Sigmoid colon (tissue), 7 donors: ENCODE results near the gene TNPO1. TPM values are rescaled to one million over a fixed set of nuclear protein-coding genes. Genes with fewer than 3 reads are reported as not detected.

ENCODE experiments used
- DNase-seq: peaks from one replicate; pipeline ENCODE4 v3.0.0-alpha.2; 2019
- H3K27ac ChIP-seq, 4 donors: fragments of 200-600 bp; sonication (generic); one replicate each; pipeline ENCODE4 v1.5.1; 2016 to 2019; ENCODE audit warnings: mild to moderate bottlenecking in 1 of 4
- H3K27me3 ChIP-seq, 3 donors: fragments of 200-600 bp; sonication (generic); one replicate each; pipeline ENCODE4 v1.5.1; 2019; ENCODE audit warnings: mild to moderate bottlenecking in 1 of 3
- H3K36me3 ChIP-seq, 4 donors: fragments of 200-600 bp; sonication (generic); one replicate each; pipeline ENCODE4 v1.5.1; 2016 to 2019
- H3K4me1 ChIP-seq, 4 donors: fragments of 200-600 bp; sonication (generic); one replicate each; pipeline ENCODE4 v1.5.1; 2017 to 2019
- H3K4me3 ChIP-seq, 4 donors: fragments of 200-600 bp; sonication (generic); one replicate each; pipeline ENCODE4 v1.5.1; 2017 to 2019; ENCODE audit warnings: mild to moderate bottlenecking in 2 of 4, moderate library complexity in 1 of 4
- H3K9me3 ChIP-seq, 4 donors: fragments of 200-600 bp in 3 of 4; sonication (generic) in 3 of 4; one replicate each; pipeline versions ENCODE4 v1.5.1 to v1.6.1; 2013 to 2019
- CTCF ChIP-seq, 4 experiments: fragments of 450-650 bp in 3 of 4; fragments of 200-600 bp in 1 of 4; IDR thresholded peaks; one replicate each; pipeline ENCODE4 v1.5.1; 2016 to 2019; ENCODE audit warnings: antibody characterized with exemption in 4 of 4, mild to moderate bottlenecking in 3 of 4, moderate library complexity in 2 of 4
- EP300 ChIP-seq, 4 donors: sonication (generic); formaldehyde crosslinking; IDR thresholded peaks; one replicate each; pipeline ENCODE4 v1.6.1; 2017; ENCODE audit warnings: antibody characterized with exemption in 4 of 4
- POLR2A ChIP-seq, 2 donors: fragments of 450-650 bp; IDR thresholded peaks; one replicate each; pipeline ENCODE4 v1.6.1; 2016; ENCODE audit warnings: antibody characterized with exemption in 2 of 2, mild to moderate bottlenecking in 2 of 2, moderate library complexity in 2 of 2
- POLR2AphosphoS5 ChIP-seq, 4 donors: sonication (generic); formaldehyde crosslinking; IDR thresholded peaks; one replicate each; pipeline ENCODE4 v1.6.1; 2017; ENCODE audit warnings: antibody characterized with exemption in 4 of 4
- WGBS, 2 donors: extraction: QIAGEN DNeasy Blood & Tissue Kit; methylation state at CpG; one replicate each; pipeline ENCODE4 v1.1.7; 2013; 5-methylcytosine and 5-hydroxymethylcytosine counted together
- intact Hi-C: fragments of 100-400 bp; cut with DNase I; formaldehyde crosslinking; loops from one replicate; pipeline ENCODE4 v1.15.1; 2023
- polyA plus RNA-seq, 3 donors: library from polyadenylated mRNA; stranded (reverse); fragments of 200-250 nt; gene quantifications; one replicate each; pipeline ENCODE4 v1.2.3, GENCODE V29; 2013
- total RNA-seq, 4 donors: library from RNA; depleted of rRNA; stranded (reverse); fragments of >200 nt; gene quantifications; one replicate each; pipeline ENCODE4 v1.1.0, GENCODE V29; 2016
- donor health status: healthy with polysubstance abuse.
- donor health status: Bipolar disorder and iron deficiency.
- donor health status: healthy.

TNPO1 gene
- total and polyA plus RNA-seq, 7 donors, result 18.6 to 145 (median 86.2) TPM

DNA sequence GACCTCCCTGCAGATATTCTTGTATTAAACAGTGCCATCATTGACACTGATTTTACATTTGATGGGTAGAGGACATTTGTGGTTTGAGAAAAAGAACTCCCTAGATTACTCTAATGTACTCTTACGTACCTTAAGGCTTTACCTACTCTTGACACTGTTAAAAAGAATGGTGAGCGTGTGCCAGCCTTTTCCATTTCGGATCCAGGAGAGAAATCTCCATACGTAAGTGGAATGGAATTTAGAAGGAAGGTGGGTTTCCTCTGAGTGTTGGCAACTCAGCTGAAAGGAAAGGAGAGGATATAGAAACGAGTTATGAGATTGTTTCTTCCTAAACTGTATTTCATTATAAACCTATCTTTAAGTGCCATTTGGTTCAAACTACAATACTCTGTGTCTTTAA is 40.9 kb downstream of the TNPO1 start:
- H3K4me1 ChIP-seq, result peaks cover 0 to 68% (median 41%) of the 10 kb centered on the region in 4 donors

GRCh38 chr5:72859127-72859526 is 42.7 kb downstream of the TNPO1 start:
- peaks cover 10 to 60% (median 27%) of the 10 kb centered on the region in 4 donors for H3K36me3 ChIP-seq
- no peak for TF ChIP-seq POLR2A (IDR thresholded peaks at IDR 0.05)
- peaks cover 0 to 51% (median 29%) of the 10 kb centered on the region in 4 donors for H3K4me1 ChIP-seq
- H3K27me3 ChIP-seq, result no peaks in the 10 kb centered on the region
- H3K27ac ChIP-seq, result no peak overlapping the region
- intact Hi-C loops, result no loop called here
- 81 to 88% methylated on average over 1 of the region's 1 CpG for WGBS, 2 donors
- no peaks in the 10 kb centered on the region for H3K9me3 ChIP-seq
- no peak overlapping the region for H3K4me3 ChIP-seq
- no peak for DNase-seq

More for the DNA sequence above, 40.9 kb downstream of the TNPO1 start:
- TF ChIP-seq POLR2AphosphoS5 (IDR thresholded peaks at IDR 0.05), result no peak
- TF ChIP-seq CTCF (IDR thresholded peaks at IDR 0.05), result no peak
- TF ChIP-seq POLR2A (IDR thresholded peaks at IDR 0.05), result no peak
- no peak for TF ChIP-seq EP300 (IDR thresholded peaks at IDR 0.05)
- no peak overlapping the region for H3K27ac ChIP-seq
- intact Hi-C loops, result no loop called here
- H3K36me3 ChIP-seq, result peaks cover 10 to 49% (median 15%) of the 10 kb centered on the region in 4 donors
- DNase-seq, result no peak
- no peaks in the 10 kb centered on the region for H3K9me3 ChIP-seq
- 91 to 92% methylated on average over 5 of the region's 5 CpGs for WGBS, 2 donors
- no peak overlapping the region for H3K4me3 ChIP-seq
- H3K27me3 ChIP-seq, result no peaks in the 10 kb centered on the region

DNA sequence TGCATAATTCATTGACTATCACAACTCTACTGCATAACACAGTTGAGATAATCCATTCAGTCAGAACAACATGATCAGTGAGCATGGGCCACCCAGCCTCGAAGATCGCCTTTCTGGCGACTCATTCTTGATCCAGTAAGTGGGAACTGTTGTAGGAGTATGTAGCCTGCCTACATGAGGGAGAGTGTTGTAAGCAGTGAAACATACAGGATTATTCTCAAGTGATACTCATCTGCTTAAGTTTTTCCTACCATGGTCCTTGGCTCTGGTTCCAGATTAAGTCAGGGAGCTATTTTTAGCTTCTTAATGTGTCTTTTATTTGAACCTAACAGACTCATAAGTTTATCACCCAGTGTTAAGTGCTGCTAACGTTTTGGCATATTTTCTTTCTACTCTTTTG is 44.0 kb downstream of the TNPO1 start:
- Histone ChIP-seq H3K4me3 (no peak overlapping the region), H3K4me1 (peaks cover 0 to 43% (median 26%) of the 10 kb centered on the region in 4 donors), H3K36me3 (peaks cover 10 to 71% (median 30%) of the 10 kb centered on the region in 4 donors), H3K27me3 (no peaks in the 10 kb centered on the region), H3K27ac (peak overlapping the region in 2 of 4 donors; percentile 34 to 71), H3K9me3 (no peaks in the 10 kb centered on the region)
- TF ChIP-seq POLR2AphosphoS5 (IDR thresholded peaks at IDR 0.05) (peak in 3 of 4 donors; percentile 9 to 33 (median 32)), CTCF (IDR thresholded peaks at IDR 0.05) (no peak), POLR2A (IDR thresholded peaks at IDR 0.05) (no peak)
- 84% methylated on average over 4 of the region's 4 CpGs for WGBS, 2 donors
- no peak for DNase-seq
- intact Hi-C loops, result no loop called here

DNA sequence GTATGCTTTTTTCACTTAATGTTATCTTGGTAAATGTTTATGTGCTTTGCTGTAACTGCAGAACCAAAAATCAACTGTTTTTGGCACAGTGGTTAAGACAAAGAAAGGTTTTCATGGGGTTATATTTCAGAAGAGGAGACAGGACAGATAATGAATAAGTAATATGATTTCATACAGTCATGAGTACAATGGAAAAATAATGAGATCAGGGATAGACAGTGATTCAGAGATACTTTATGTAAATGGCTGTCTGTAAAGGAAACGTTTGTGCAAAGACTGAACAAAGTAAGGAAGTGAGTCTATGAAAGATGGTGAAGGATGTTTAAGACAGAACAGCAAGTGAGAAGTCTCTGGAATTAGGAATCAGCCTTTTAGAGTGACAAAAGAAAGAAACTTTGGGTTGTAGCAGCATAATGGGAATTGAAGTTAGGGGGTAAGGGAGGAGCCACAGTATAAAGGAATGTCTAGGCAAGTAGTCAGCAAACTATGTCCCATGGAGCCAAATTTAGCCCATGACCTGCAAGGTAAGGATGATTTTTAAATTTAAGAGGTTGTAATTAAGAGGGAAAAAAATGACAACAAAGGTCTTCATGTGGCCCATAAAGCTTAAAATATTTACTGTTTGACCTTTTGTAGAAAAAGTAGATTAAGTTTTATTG is 55.0 kb downstream of the TNPO1 start:
- no peak for DNase-seq
- TF ChIP-seq CTCF (IDR thresholded peaks at IDR 0.05), result no peak
- TF ChIP-seq EP300 (IDR thresholded peaks at IDR 0.05), result no peak
- TF ChIP-seq POLR2A (IDR thresholded peaks at IDR 0.05), result no peak
- TF ChIP-seq POLR2AphosphoS5 (IDR thresholded peaks at IDR 0.05), result no peak
- H3K27me3 ChIP-seq, result no peaks in the 10 kb centered on the region
- no peak overlapping the region for H3K4me3 ChIP-seq
- peaks cover 0 to 76% (median 16%) of the 10 kb centered on the region in 4 donors for H3K36me3 ChIP-seq
- intact Hi-C loops, result no loop called here
- H3K9me3 ChIP-seq, result no peaks in the 10 kb centered on the region
- H3K4me1 ChIP-seq, result peaks cover 0 to 11% (median 3%) of the 10 kb centered on the region in 4 donors
- WGBS, 2 donors, result 12 to 45% methylated on average over 1 of the region's 1 CpG
- H3K27ac ChIP-seq, result no peak overlapping the region

DNA sequence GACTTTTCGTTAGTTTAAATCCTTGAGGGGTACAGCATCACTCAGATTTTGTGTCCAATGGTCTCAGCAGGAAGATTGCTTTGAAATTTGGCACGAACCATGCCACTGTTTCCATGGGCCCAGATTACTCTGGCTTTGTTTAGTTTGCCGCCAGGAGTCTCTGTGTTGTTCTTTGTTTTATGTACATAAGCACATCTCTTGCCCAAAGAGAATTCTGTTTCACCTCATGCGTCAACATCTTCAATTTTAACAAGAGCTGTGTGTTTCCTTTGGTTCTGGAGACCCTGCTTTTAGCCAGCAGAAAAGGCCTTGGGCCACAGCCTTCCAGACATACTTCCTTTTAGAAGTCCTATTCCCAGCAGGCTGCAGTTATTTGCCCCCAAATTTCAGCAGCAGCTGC is 62.4 kb downstream of the TNPO1 start:
- intact Hi-C loops, result no loop called here
- no peak for DNase-seq
- Histone ChIP-seq H3K9me3 (no peaks in the 10 kb centered on the region), H3K4me1 (no peaks in the 10 kb centered on the region), H3K36me3 (peaks cover 6 to 96% (median 22%) of the 10 kb centered on the region in 4 donors), H3K27me3 (no peaks in the 10 kb centered on the region), H3K27ac (no peak overlapping the region), H3K4me3 (no peak overlapping the region)
- 94 to 95% methylated on average over 4 of the region's 4 CpGs for WGBS, 2 donors
- TF ChIP-seq POLR2A (IDR thresholded peaks at IDR 0.05) (no peak), EP300 (IDR thresholded peaks at IDR 0.05) (no peak), POLR2AphosphoS5 (IDR thresholded peaks at IDR 0.05) (no peak), CTCF (IDR thresholded peaks at IDR 0.05) (no peak)
